RWPE2 (cell line): Measurements from ENCODE around the gene PHYKPL.

ENCODE experiments used
- ATAC-seq: fragments of 200-7000 bp; cut with Tn5 transposase; 3 replicates; pipeline ENCODE4 v1.9.1; 2021; ENCODE audit warnings: low read depth
- DNase-seq: peaks from one replicate; pipeline ENCODE4 v3.0.0-alpha.2; 2020; ENCODE audit warnings: low spot score
- H3K27ac ChIP-seq: fragments of 450-650 bp; 2 replicates; pipeline ENCODE4 v1.5.1; 2017; ENCODE audit warnings: mild to moderate bottlenecking; ENCODE audit not compliant: poor library complexity, severe bottlenecking
- H3K27me3 ChIP-seq: fragments of 250-450 bp; sonication (Bioruptor Pico); 2 replicates; pipeline ENCODE4 v1.5.1; 2021; ENCODE audit warnings: mild to moderate bottlenecking, moderate library complexity; ENCODE audit not compliant: insufficient read depth, poor library complexity, severe bottlenecking
- H3K36me3 ChIP-seq: fragments of 250-450 bp; sonication (Bioruptor Pico); 2 replicates; pipeline ENCODE4 v1.5.1; 2020; ENCODE audit warnings: low read depth, mild to moderate bottlenecking, moderate library complexity
- H3K4me1 ChIP-seq: fragments of 250-450 bp; sonication (Bioruptor Pico); 2 replicates; pipeline ENCODE4 v1.5.1; 2021; ENCODE audit warnings: mild to moderate bottlenecking, moderate library complexity; ENCODE audit not compliant: insufficient read depth, poor library complexity, severe bottlenecking
- H3K4me3 ChIP-seq: fragments of 250-450 bp; sonication (Bioruptor Pico); 2 replicates; pipeline ENCODE4 v1.5.1; 2021; ENCODE audit warnings: mild to moderate bottlenecking, moderate library complexity; ENCODE audit not compliant: severe bottlenecking
- H3K9me3 ChIP-seq: fragments of 250-450 bp; sonication (Bioruptor Pico); 2 replicates; pipeline ENCODE4 v1.5.1; 2021; ENCODE audit warnings: mild to moderate bottlenecking, moderate library complexity; ENCODE audit not compliant: severe bottlenecking
- TF ChIP-seq, protein P1 (sequence below): fragments of 450-650 bp; IDR thresholded peaks from one replicate; pipeline ENCODE4 v1.5.1; 2017; ENCODE audit warnings: mild to moderate bottlenecking, moderate library complexity; ENCODE audit not compliant: poor library complexity, severe bottlenecking

Gene PHYKPL

DNA sequence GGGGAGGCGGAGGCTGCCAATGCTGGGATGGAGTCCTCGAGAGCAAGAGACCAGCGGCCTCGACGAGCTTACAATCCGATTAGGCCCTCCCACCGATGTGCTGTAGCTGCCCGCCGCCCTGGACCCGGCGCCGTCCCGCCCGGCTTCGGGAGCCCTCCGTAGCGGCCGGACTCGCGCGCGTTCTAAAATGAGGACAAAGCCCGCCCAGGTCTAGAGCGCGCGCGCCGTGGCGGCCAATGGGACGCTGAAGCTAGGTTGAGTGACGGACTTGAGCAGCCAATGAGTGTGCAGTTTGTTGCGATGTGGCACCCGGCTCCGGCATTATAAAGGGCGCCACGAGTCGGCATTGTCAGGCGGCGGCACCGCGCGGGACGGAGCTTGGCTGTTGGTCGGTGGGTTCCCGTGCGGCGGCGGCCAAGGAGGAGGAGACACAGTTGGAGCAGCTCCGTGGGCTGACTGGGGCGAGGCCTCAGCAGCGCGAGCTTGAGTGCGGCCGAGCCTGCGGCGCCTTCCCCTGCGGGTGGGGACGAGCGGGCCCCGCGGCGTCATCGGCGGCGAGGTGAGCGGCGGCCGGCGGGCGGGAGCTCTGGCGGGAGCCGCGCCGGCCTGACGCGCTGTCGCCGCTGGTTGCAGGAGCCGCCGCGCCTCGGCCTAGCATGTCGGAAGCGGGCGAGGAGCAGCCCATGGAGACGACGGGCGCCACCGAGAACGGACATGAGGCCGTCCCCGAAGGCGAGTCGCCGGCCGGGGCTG, 28.2 kb downstream of the PHYKPL start, which contains the start of gene HNRNPAB:
Gene HNRNPAB, plus strand, starts transcription at position 352 of the 753 bp plus-strand sequence. Its CDS starts 305 bp downstream, at position 657.
- H3K27me3 ChIP-seq = no peaks in the 10 kb centered on the region
- H3K9me3 ChIP-seq = no peaks in the 10 kb centered on the region
- H3K27ac ChIP-seq = peak within 1 kb of the TSS; percentile 85
- peaks cover 41% of the 10 kb centered on the region for H3K36me3 ChIP-seq
- peak within 1 kb of the TSS; percentile 94 for H3K4me3 ChIP-seq
- peak; percentile 83 for ATAC-seq
- H3K4me1 ChIP-seq = peaks cover 20% of the 10 kb centered on the region
- TF ChIP-seq, protein P1, sequence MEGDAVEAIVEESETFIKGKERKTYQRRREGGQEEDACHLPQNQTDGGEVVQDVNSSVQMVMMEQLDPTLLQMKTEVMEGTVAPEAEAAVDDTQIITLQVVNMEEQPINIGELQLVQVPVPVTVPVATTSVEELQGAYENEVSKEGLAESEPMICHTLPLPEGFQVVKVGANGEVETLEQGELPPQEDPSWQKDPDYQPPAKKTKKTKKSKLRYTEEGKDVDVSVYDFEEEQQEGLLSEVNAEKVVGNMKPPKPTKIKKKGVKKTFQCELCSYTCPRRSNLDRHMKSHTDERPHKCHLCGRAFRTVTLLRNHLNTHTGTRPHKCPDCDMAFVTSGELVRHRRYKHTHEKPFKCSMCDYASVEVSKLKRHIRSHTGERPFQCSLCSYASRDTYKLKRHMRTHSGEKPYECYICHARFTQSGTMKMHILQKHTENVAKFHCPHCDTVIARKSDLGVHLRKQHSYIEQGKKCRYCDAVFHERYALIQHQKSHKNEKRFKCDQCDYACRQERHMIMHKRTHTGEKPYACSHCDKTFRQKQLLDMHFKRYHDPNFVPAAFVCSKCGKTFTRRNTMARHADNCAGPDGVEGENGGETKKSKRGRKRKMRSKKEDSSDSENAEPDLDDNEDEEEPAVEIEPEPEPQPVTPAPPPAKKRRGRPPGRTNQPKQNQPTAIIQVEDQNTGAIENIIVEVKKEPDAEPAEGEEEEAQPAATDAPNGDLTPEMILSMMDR = no peak
- DNase-seq = peak; percentile 95

DNA sequence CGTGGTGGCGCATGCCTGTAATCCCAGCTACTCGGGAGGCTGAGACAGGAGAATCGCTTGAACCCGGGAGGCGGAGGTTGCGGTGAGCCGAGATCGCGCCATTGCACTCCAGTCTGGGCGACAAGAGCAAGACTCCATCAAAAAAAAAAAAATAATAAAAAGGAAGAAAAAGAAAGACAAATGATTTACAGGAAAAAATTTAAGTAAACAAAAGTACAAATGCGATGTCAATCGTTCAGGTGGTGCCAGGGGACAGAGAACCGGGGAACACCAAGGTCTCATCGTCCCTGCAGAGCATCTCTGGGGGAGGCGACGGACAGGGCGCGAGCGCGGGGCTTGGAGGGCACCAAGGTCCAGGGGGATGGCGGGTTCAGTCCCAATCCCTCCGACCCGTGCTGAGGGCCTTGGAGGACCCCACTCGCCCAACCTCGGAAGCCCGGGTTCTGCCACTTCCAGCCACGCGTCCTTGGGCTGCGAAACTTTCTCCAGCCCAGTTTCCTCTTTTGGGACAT, 28.9 kb downstream of the PHYKPL start:
- Histone ChIP-seq H3K27ac (peak overlapping the region; percentile 85), H3K36me3 (peaks cover 34% of the 10 kb centered on the region), H3K9me3 (no peaks in the 10 kb centered on the region), H3K4me1 (peaks cover 20% of the 10 kb centered on the region), H3K27me3 (no peaks in the 10 kb centered on the region), H3K4me3 (peak overlapping the region; percentile 94)
- TF ChIP-seq, protein P1 = no peak
- no peak for DNase-seq
- peak; percentile 1; the same call in 1 of the 3 replicates for ATAC-seq

DNA sequence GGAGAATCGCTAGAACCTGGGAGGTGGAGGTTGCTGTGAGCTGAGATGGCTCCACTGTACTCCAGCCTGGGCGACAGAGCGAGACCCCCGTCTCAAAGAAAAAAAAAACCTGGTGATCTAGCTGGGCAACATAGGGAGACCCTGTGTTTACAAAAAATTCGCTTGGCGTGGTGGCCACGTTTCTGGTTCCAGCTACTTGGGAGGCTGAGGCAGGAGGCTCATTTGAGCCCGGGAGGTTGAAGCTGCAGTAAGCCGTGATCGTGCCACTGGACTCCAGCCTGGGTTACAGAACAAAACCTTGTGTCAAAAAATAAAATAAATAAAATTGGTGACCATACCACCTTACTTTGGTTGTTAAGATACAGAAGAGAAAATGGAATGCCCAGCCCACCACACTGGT, 30.1 kb downstream of the PHYKPL start:
- TF ChIP-seq, protein P1 = no peak
- Histone ChIP-seq H3K9me3 (no peaks in the 10 kb centered on the region), H3K4me3 (no peak overlapping the region), H3K4me1 (peaks cover 20% of the 10 kb centered on the region), H3K36me3 (peaks cover 23% of the 10 kb centered on the region), H3K27me3 (no peaks in the 10 kb centered on the region), H3K27ac (no peak overlapping the region)
- DNase-seq (peak; percentile 29), ATAC-seq (no peak)

DNA sequence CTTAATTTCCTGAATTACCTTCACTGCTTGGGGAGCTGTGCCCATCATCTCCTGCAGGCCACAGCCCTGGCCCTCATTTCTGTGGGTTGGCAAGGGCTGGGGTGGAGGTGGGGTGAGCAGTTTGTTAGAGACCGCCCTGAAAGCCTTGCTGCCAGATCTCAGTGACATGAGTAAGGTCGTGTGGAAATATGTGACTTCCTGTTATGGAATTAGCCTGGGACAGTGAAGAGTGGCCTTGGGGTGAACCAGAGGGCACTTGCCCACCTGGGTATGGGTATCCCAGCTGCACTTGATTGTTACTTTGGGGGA, 30.7 kb downstream of the PHYKPL start:
- H3K4me1 ChIP-seq = peaks cover 20% of the 10 kb centered on the region

More for the DNA sequence above, 30.7 kb downstream of the PHYKPL start:
- peak; percentile 31 for DNase-seq
- ATAC-seq = no peak
- Histone ChIP-seq H3K27ac (no peak overlapping the region), H3K9me3 (no peaks in the 10 kb centered on the region), H3K27me3 (no peaks in the 10 kb centered on the region), H3K4me3 (no peak overlapping the region), H3K36me3 (peaks cover 16% of the 10 kb centered on the region)
- TF ChIP-seq, protein P1 = no peak
